Activated CD8-positive, alpha-beta T cell treated with anti-CD3 and anti-CD28 coated beads for 36 hours (primary cell): ENCODE data around the gene C1QL4. TPM values are rescaled to one million over a fixed set of nuclear protein-coding genes. Genes with fewer than 3 reads are reported as not detected.
A peak's percentile ranks its signal among the peaks of the same experiment; 100 is the strongest.

ENCODE experiments used
- ATAC-seq: fragments of 200-7000 bp; cut with Tn5 transposase; one replicate; pipeline ENCODE4 v1.10.0; 2021; ENCODE audit warnings: mild to moderate bottlenecking, moderate library complexity
- CTCF ChIA-PET: fragments of 350-600 bp; sonication (Branson Sonifier 250); formaldehyde crosslinking; loops from one replicate; lab custom pipeline; 2021; ENCODE audit warnings: antibody characterized with exemption; lab: Charles Lee
- POLR2A ChIA-PET: fragments of 350-600 bp; sonication (Branson Sonifier 250); formaldehyde crosslinking; loops from one replicate; lab custom pipeline; 2021; ENCODE audit warnings: antibody characterized with exemption; lab: Charles Lee
- DNase-seq: peaks from one replicate; pipeline ENCODE4 v3.0.0-alpha.2; 2020
- H3K27ac Mint-ChIP-seq: one replicate; pipeline ENCODE4 v1.8.0; 2021; ENCODE audit warnings: mild to moderate bottlenecking, mixed read lengths
- H3K27me3 Mint-ChIP-seq: one replicate; pipeline ENCODE4 v1.8.0; 2021; ENCODE audit warnings: mixed read lengths
- H3K36me3 Mint-ChIP-seq: one replicate; pipeline ENCODE4 v1.8.0; 2021; ENCODE audit warnings: low read depth, mixed read lengths
- H3K4me1 Mint-ChIP-seq: one replicate; pipeline ENCODE4 v1.8.0; 2021; ENCODE audit warnings: low read depth, mixed read lengths
- H3K4me3 Mint-ChIP-seq: one replicate; pipeline ENCODE4 v1.8.0; 2021; ENCODE audit warnings: mild to moderate bottlenecking, moderate library complexity, mixed read lengths
- H3K9me3 Mint-ChIP-seq: one replicate; pipeline ENCODE4 v1.8.0; 2021; ENCODE audit warnings: mixed read lengths
- intact Hi-C: fragments of 100-400 bp; cut with micrococcal nuclease; formaldehyde crosslinking; loops from one replicate; pipeline ENCODE4 v1.10.0; 2022
- total RNA-seq, 2 experiments: library from RNA; stranded (reverse); gene quantifications; one replicate each; pipeline ENCODE4 v1.2.3, GENCODE V29; 2021
- TF ChIP-seq, protein P1 (sequence below): fragments of 200-600 bp; IDR thresholded peaks from one replicate; pipeline ENCODE4 v1.8.0; 2022; ENCODE audit warnings: antibody characterized with exemption, mild to moderate bottlenecking

The C1QL4 gene
- total RNA-seq, 2 experiments from 2014 or later: not detected

DNA sequence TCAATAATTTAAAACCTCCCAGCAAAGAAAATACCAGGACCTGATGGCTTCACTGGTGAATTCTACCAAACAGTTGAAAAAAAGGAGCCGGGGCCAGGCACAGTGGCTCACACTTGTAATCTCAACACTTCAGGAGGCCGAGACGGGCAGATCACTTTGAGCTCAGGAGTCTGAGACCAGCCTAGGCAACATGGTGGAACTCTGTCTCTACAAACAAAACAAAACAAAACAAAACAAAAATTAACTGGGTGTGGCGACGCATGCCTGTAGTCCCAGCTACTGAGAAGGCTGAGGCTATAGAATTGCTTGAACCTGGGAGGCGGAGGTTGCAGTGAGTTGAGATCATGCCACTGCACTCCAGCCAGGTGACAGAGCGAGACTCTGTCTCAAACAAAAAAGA, 27.6 kb downstream of the C1QL4 start:
- intact Hi-C loops: no loop called here
- no peaks in the 10 kb centered on the region for H3K36me3 Mint-ChIP-seq
- ATAC-seq (no peak), DNase-seq (no peak)
- TF ChIP-seq, protein P1, sequence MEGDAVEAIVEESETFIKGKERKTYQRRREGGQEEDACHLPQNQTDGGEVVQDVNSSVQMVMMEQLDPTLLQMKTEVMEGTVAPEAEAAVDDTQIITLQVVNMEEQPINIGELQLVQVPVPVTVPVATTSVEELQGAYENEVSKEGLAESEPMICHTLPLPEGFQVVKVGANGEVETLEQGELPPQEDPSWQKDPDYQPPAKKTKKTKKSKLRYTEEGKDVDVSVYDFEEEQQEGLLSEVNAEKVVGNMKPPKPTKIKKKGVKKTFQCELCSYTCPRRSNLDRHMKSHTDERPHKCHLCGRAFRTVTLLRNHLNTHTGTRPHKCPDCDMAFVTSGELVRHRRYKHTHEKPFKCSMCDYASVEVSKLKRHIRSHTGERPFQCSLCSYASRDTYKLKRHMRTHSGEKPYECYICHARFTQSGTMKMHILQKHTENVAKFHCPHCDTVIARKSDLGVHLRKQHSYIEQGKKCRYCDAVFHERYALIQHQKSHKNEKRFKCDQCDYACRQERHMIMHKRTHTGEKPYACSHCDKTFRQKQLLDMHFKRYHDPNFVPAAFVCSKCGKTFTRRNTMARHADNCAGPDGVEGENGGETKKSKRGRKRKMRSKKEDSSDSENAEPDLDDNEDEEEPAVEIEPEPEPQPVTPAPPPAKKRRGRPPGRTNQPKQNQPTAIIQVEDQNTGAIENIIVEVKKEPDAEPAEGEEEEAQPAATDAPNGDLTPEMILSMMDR: no peak
- POLR2A ChIA-PET: no interaction called here
- H3K27me3 Mint-ChIP-seq: peaks cover 26% of the 10 kb centered on the region
- no peak overlapping the region for H3K27ac Mint-ChIP-seq
- CTCF ChIA-PET: interaction anchor here (1.2 kb wide), 1 partner anchor 14 kb away, joined by 4 read pairs; the partner anchor contains the start of gene PRPH
- no peaks in the 10 kb centered on the region for H3K9me3 Mint-ChIP-seq
- no peak overlapping the region for H3K4me3 Mint-ChIP-seq
- H3K4me1 Mint-ChIP-seq: no peaks in the 10 kb centered on the region

GRCh38 chr12:49305762-49306510, 31.1 kb downstream of the C1QL4 start:
- TF ChIP-seq, protein P1: no peak
- Mint-ChIP-seq H3K4me1 (no peaks in the 10 kb centered on the region), H3K9me3 (no peaks in the 10 kb centered on the region), H3K36me3 (no peaks in the 10 kb centered on the region), H3K27me3 (peaks cover 37% of the 10 kb centered on the region), H3K4me3 (no peak overlapping the region), H3K27ac (no peak overlapping the region)
- intact Hi-C loops: no loop called here
- DNase-seq: no peak
- ChIA-PET POLR2A (no interaction called here), CTCF (interaction anchor here (0.8 to 5.1 kb wide), 5 partner anchors 12 to 559 kb away, joined by 3 to 20 read pairs (median 10); partner anchors contain the start of gene PRPH)
- no peak for ATAC-seq

DNA sequence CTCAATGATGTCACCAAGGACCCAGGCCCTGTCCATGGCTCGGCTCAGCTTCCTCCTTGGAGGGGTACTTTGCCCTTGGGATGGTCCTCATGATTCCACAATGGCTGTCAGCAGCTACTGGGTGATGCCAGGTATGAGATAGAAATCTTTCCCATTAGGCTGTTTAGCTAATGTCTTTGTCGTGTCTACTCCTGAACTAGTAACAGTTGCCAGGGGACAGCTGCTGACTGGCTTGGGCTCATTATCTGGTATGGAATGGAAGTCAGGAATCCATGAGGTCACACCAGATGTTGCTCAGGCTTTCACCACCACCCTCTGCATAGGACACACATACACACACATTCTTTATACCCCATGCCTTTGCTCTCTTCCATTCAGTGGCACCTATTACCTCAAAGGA, 32.8 kb downstream of the C1QL4 start:
- DNase-seq (no peak), ATAC-seq (no peak)
- intact Hi-C loops: no loop called here
- Mint-ChIP-seq H3K4me1 (no peaks in the 10 kb centered on the region), H3K4me3 (no peak overlapping the region), H3K27me3 (peaks cover 34% of the 10 kb centered on the region), H3K27ac (no peak overlapping the region), H3K9me3 (no peaks in the 10 kb centered on the region), H3K36me3 (no peaks in the 10 kb centered on the region)
- CTCF ChIA-PET: interaction anchor here (0.7 to 5.1 kb wide), 9 partner anchors 10 to 370 kb away, joined by 3 to 20 read pairs (median 6); partner anchors contain the start of genes PRPH and SPATS2
- POLR2A ChIA-PET: no interaction called here
- TF ChIP-seq, protein P1: no peak

- Mint-ChIP-seq H3K27ac (no peak overlapping the region), H3K27me3 (peaks cover 44% of the 10 kb centered on the region), H3K4me1 (peaks cover 6% of the 10 kb centered on the region), H3K4me3 (no peak overlapping the region), H3K36me3 (no peaks in the 10 kb centered on the region), H3K9me3 (no peaks in the 10 kb centered on the region)
- DNase-seq (peak; percentile 20), ATAC-seq (no peak)
- ChIA-PET CTCF (interaction anchor here (1.1 to 5.1 kb wide), 3 partner anchors 8 to 46 kb away, joined by 3 to 20 read pairs (median 15); no protein-coding TSS in a partner anchor), POLR2A (no interaction called here)
- intact Hi-C loops: no loop called here
- TF ChIP-seq, protein P1: no peak
Observed at GRCh38 chr12:49301760-49302159, 35.2 kb downstream of the C1QL4 start.

GRCh38 chr12:49298160-49298559, 38.8 kb downstream of the C1QL4 start:
- POLR2A ChIA-PET: interaction anchor here (1.5 kb wide), 2 partner anchors 24 to 44 kb away, joined by 3 read pairs; no protein-coding TSS in a partner anchor
- Mint-ChIP-seq H3K9me3 (no peaks in the 10 kb centered on the region), H3K4me3 (no peak overlapping the region), H3K27ac (no peak overlapping the region), H3K27me3 (peaks cover 62% of the 10 kb centered on the region), H3K4me1 (peaks cover 13% of the 10 kb centered on the region), H3K36me3 (no peaks in the 10 kb centered on the region)
- ATAC-seq (no peak), DNase-seq (peak; percentile 41)
- CTCF ChIA-PET: interaction anchor here (1.3 to 13.6 kb wide), 7 partner anchors 8 to 209 kb away, joined by 3 to 115 read pairs (median 11); partner anchors contain the start of genes C1QL4 and DNAJC22
- intact Hi-C loops: no loop called here
- TF ChIP-seq, protein P1: no peak
